Ectodermal cell (in vitro differentiated cells): ENCODE results near the gene VEGFC. TPM values are rescaled to one million over a fixed set of nuclear protein-coding genes. Genes with fewer than 3 reads are reported as not detected.

Source experiments
- H3K27ac ChIP-seq: 2 replicates; pipeline ENCODE4 v1.7.0; 2013; ENCODE audit warnings: mild to moderate bottlenecking, low read depth, low read length; ENCODE audit not compliant: insufficient read depth, poor library complexity, severe bottlenecking
- H3K27me3 ChIP-seq: 2 replicates; pipeline ENCODE4 v1.7.0; 2013; ENCODE audit warnings: mild to moderate bottlenecking, low read length; ENCODE audit not compliant: insufficient read depth, control insufficient read depth, poor library complexity, severe bottlenecking
- H3K36me3 ChIP-seq: one replicate; pipeline ENCODE4 v1.7.0; 2013; ENCODE audit warnings: low read length; ENCODE audit not compliant: control insufficient read depth, insufficient read depth
- H3K4me1 ChIP-seq: one replicate; pipeline ENCODE4 v1.7.0; 2013; ENCODE audit warnings: low read length; ENCODE audit not compliant: control insufficient read depth, insufficient read depth
- H3K4me3 ChIP-seq: 2 replicates; pipeline ENCODE4 v1.7.0; 2013; ENCODE audit warnings: low read depth, low read length, control low read depth; ENCODE audit not compliant: insufficient read depth
- H3K9me3 ChIP-seq: 2 replicates; pipeline ENCODE4 v1.7.0; 2013; ENCODE audit warnings: mild to moderate bottlenecking, low read length, moderate library complexity; ENCODE audit not compliant: control insufficient read depth
- WGBS, 2 experiments: methylation state at CpG; one replicate each; pipeline ENCODE4 v1.1.7; 2013; ENCODE audit warnings: missing lambda C conversion rate in 2 of 2; 5-methylcytosine and 5-hydroxymethylcytosine counted together
- polyA plus RNA-seq, 4 experiments: library from polyadenylated mRNA; stranded (reverse); fragments of 50-300 nt; gene quantifications; one replicate each; pipeline ENCODE4 v1.2.3, GENCODE V29; 2013

VEGFC gene, protein sequence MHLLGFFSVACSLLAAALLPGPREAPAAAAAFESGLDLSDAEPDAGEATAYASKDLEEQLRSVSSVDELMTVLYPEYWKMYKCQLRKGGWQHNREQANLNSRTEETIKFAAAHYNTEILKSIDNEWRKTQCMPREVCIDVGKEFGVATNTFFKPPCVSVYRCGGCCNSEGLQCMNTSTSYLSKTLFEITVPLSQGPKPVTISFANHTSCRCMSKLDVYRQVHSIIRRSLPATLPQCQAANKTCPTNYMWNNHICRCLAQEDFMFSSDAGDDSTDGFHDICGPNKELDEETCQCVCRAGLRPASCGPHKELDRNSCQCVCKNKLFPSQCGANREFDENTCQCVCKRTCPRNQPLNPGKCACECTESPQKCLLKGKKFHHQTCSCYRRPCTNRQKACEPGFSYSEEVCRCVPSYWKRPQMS
- 2.1 TPM for polyA plus RNA-seq (2013, experiment 1 of 4)
- polyA plus RNA-seq (2013, experiment 2 of 4), result 1.5 TPM
- polyA plus RNA-seq (2013, experiment 3 of 4), result 3.5 TPM
- polyA plus RNA-seq (2013, experiment 4 of 4), result 4.1 TPM

DNA sequence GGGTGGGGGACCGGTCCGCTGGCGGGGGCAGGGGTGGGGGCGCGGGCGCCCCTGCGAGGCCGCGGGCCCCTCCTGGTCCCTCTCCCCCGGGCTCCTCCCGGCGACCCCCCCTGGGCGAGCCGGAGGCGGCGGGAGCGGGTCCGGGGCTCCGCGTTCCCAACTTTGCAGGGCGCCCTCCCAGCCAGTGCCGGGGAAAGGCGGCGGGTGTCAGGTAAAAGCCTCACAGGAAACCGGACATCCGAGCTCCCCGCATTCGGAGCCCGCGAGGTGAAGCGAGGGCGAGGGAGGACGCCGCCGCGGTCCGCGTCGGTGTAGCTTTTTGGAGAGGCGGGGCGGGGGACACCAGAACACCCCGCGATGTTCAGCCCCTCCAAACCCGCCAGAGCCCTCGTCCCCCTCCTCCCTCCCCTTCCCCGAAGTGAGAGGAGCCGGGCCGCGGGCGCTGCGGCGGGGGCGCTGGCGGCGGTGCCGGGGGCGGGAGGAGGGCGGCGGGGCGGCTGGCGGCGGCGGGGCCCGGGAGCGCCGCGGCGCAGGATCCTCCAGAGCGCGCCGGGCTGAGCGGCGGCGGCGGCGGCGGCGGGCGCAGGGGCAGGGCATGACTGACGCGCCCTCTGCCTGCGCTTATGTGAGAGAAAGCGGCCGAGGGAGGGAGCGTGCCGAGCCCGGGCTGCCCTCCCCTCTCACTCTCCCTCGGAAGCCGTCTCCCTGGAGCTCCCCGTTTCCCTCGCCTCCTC lies at the start of gene VEGFC:
Gene VEGFC (minus strand): TSS at position 597 of the 734 bp plus-strand sequence. CDS start 611 bp downstream, outside the sequence.
- Histone ChIP-seq H3K27ac (no peak within 1 kb of the TSS), H3K27me3 (peaks cover 35% of the 10 kb centered on the region), H3K4me1 (no peaks in the 10 kb centered on the region), H3K9me3 (no peaks in the 10 kb centered on the region), H3K4me3 (peak within 1 kb of the TSS; percentile 73), H3K36me3 (no peaks in the 10 kb centered on the region)
- 0% methylated on average over 91 of the region's 91 CpGs for WGBS, 2 experiments

DNA sequence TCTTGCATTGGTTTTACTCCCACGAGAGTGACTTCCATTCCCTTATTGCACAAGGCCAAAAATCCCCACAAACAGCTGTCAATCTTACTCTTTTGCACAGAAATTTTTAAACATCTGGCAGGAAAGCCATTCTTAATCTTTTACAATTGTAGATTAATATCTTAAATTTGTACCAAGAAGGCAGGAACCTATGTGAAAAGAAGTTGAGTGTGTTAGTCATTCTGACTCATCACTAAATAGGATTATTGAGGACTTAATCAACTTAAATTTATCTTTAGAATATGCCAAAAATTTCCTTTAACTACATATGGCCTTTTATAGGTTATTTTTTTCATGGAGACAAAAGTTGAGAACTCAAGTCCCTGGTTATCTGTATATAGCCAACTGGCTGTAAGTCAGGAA lies 49.0 kb upstream of the VEGFC start:
- H3K4me3 ChIP-seq, result no peak overlapping the region
- 92 to 95% methylated on average over 1 of the region's 1 CpG for WGBS, 2 experiments
- H3K4me1 ChIP-seq, result no peaks in the 10 kb centered on the region
- H3K36me3 ChIP-seq, result no peaks in the 10 kb centered on the region
- no peaks in the 10 kb centered on the region for H3K9me3 ChIP-seq
- H3K27ac ChIP-seq, result no peak overlapping the region
- H3K27me3 ChIP-seq, result no peaks in the 10 kb centered on the region

GRCh38 chr4:176840166-176840565 lies 47.4 kb upstream of the VEGFC start:
- Histone ChIP-seq H3K4me1 (no peaks in the 10 kb centered on the region), H3K9me3 (no peaks in the 10 kb centered on the region), H3K27ac (no peak overlapping the region), H3K4me3 (no peak overlapping the region), H3K27me3 (no peaks in the 10 kb centered on the region), H3K36me3 (no peaks in the 10 kb centered on the region)
- 88 to 93% methylated on average over 4 of the region's 4 CpGs for WGBS, 2 experiments

DNA sequence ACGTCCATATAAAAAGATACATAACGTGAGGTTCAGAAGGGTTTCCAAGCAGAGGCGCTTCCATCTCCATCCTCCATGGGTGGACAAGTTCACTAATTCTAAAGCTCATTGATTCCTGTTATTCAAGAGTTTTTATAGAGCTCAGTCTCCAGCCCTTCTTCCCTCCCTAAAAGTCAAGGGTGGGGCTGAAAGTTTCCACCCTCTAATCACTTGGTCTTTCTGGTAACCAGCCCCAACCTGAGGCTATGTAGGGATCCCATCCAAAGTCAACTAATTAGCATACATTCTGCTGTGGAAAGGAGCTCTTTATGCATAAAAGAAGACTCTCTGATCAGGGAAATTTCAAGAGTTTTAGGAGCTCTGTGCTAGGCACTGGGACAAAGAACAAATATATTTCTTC lies 46.9 kb upstream of the VEGFC start:
- H3K27ac ChIP-seq, result no peak overlapping the region
- H3K4me3 ChIP-seq, result no peak overlapping the region
- 93 to 94% methylated on average over 3 of the region's 3 CpGs for WGBS, 2 experiments

GRCh38 chr4:176838601-176839433 lies 46.1 kb upstream of the VEGFC start:
- Histone ChIP-seq H3K27ac (no peak overlapping the region), H3K4me3 (no peak overlapping the region), H3K36me3 (no peaks in the 10 kb centered on the region), H3K27me3 (no peaks in the 10 kb centered on the region), H3K4me1 (peaks cover 2% of the 10 kb centered on the region), H3K9me3 (no peaks in the 10 kb centered on the region)
- WGBS, 2 experiments, result 91 to 95% methylated on average over 5 to 7 of the region's 7 CpGs

More for the DNA sequence above, 46.9 kb upstream of the VEGFC start:
- Histone ChIP-seq H3K27me3 (no peaks in the 10 kb centered on the region), H3K9me3 (no peaks in the 10 kb centered on the region), H3K36me3 (no peaks in the 10 kb centered on the region), H3K4me1 (no peaks in the 10 kb centered on the region)

- H3K36me3 ChIP-seq, result no peaks in the 10 kb centered on the region
- H3K4me1 ChIP-seq, result peaks cover 7% of the 10 kb centered on the region
- H3K27me3 ChIP-seq, result no peaks in the 10 kb centered on the region
- WGBS, 2 experiments, result 83 to 92% methylated on average over 3 of the region's 4 CpGs
- no peak overlapping the region for H3K4me3 ChIP-seq
- H3K9me3 ChIP-seq, result no peaks in the 10 kb centered on the region
- no peak overlapping the region for H3K27ac ChIP-seq
Observed at GRCh38 chr4:176837169-176837895, 44.6 kb upstream of the VEGFC start.

DNA sequence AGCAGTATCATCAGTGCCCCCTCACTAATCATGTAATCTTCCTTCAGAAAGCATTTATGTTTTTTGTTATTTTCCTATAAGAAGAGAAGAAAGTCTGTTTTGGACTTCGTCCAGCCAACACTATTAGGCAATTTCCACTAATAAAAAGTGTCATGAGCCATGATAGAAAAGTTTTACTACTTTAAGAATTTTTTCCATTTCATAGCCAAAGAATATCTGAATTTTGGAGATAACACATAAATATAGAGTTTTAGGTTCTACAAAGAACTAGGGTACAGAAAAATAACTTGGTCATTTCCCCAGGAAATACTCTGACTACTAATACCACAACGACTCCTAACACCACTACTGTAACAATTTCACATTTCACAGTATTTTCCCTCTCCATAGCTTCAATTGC lies 41.8 kb upstream of the VEGFC start:
- Histone ChIP-seq H3K27me3 (no peaks in the 10 kb centered on the region), H3K27ac (no peak overlapping the region), H3K4me3 (no peak overlapping the region), H3K4me1 (peaks cover 7% of the 10 kb centered on the region), H3K36me3 (no peaks in the 10 kb centered on the region), H3K9me3 (no peaks in the 10 kb centered on the region)
- WGBS, 2 experiments, result 94% methylated on average over 1 of the region's 2 CpGs

DNA sequence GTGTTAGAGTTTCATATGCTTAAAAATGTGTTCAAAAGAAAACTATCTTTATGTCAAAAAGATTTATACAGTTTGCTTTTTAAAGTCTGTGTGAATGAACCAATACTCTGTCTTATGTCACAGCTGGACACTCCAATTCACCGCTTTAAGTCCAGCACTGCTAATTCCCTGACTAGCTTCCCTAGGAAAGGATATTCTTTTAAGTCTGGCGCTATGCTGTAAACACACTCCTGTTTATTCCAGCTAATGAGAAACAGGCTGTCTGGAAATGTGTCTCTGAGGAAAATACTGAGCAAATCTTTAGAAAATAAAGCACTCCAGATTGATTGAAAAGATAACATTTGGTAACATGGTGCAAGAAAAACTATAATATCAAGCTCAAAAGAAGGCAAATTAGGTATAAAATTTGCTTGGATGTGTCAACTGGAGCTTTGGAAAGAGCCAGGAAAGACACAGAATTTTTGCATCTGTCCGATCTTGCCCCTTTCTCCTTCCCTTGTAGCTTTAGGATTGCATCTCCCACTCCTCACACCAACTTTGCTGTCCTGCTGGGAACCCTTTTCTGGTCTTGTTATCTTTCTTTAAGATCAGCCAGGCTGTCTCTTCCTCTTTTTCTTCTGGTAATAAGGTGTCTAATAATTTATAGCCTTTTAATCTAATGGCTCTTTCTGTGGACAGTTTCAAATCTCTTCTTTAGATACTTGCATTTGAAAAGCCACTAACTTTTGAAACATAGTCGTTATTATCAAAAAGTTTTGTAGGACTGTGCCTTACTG lies 40.9 kb upstream of the VEGFC start:
- no peak overlapping the region for H3K4me3 ChIP-seq
- no peak overlapping the region for H3K27ac ChIP-seq
- H3K27me3 ChIP-seq, result no peaks in the 10 kb centered on the region
- H3K9me3 ChIP-seq, result no peaks in the 10 kb centered on the region
- no peaks in the 10 kb centered on the region for H3K36me3 ChIP-seq
- 84 to 89% methylated on average over 4 of the region's 4 CpGs for WGBS, 2 experiments
- H3K4me1 ChIP-seq, result peaks cover 7% of the 10 kb centered on the region

- H3K4me1 ChIP-seq, result peaks cover 7% of the 10 kb centered on the region
- H3K36me3 ChIP-seq, result no peaks in the 10 kb centered on the region
- H3K4me3 ChIP-seq, result no peak overlapping the region
- no peaks in the 10 kb centered on the region for H3K27me3 ChIP-seq
- WGBS, 2 experiments, result 89 to 92% methylated on average over 6 of the region's 6 CpGs
- no peak overlapping the region for H3K27ac ChIP-seq
- no peaks in the 10 kb centered on the region for H3K9me3 ChIP-seq
Observed at GRCh38 chr4:176830971-176831370, 38.2 kb upstream of the VEGFC start.
